Mucosa of descending colon (tissue), 3 donors: ENCODE data around the gene EXOSC1. TPM values are rescaled to one million over a fixed set of nuclear protein-coding genes. Genes with fewer than 3 reads are reported as not detected.
"Not testable (repeated sequence)": the region's sequence is repeated elsewhere in the genome, so short reads cannot be mapped to it uniquely, and the experiment has no call there.

Experiments used
- ATAC-seq: fragments of 200-7000 bp; cut with Tn5 transposase; one replicate; pipeline ENCODE4 v1.9.1; 2020; ENCODE audit warnings: mild to moderate bottlenecking, moderate library complexity
- DNase-seq, 3 donors: peaks; one replicate each; pipeline ENCODE4 v3.0.0-alpha.2; 2020
- H3K36me3 ChIP-seq: fragments of 200-600 bp; one replicate; pipeline ENCODE4 v1.8.0; 2021; ENCODE audit warnings: low read depth, mild to moderate bottlenecking
- H3K4me1 ChIP-seq: fragments of 200-600 bp; one replicate; pipeline ENCODE4 v1.8.0; 2021; ENCODE audit warnings: low read depth, mild to moderate bottlenecking
- H3K4me3 ChIP-seq: fragments of 200-600 bp; one replicate; pipeline ENCODE4 v1.8.0; 2021; ENCODE audit warnings: mild to moderate bottlenecking
- H3K9me3 ChIP-seq: fragments of 200-600 bp; one replicate; pipeline ENCODE4 v1.8.0; 2021; ENCODE audit warnings: mild to moderate bottlenecking
- CTCF ChIP-seq: fragments of 200-600 bp; IDR thresholded peaks from one replicate; pipeline ENCODE4 v1.8.0; 2022; ENCODE audit warnings: antibody characterized with exemption, mild to moderate bottlenecking
- intact Hi-C, 2 donors: fragments of 100-400 bp; cut with DNase I in 1 of 2; cut with micrococcal nuclease in 1 of 2; formaldehyde crosslinking; loops; one replicate each; pipeline versions ENCODE4 v1.11.0 to v1.11.1; 2022; cut with DNase I, micrococcal nuclease
- total RNA-seq, 3 donors: library from RNA; stranded (reverse); fragmentation: NEBNext Ultra II Directional in 2 of 3; extraction: Animal tissue kit (Norgen Biotek cat#: 25700) in 2 of 3; gene quantifications; one replicate each; pipeline versions ENCODE4 v1.2.1 to v1.2.4, GENCODE V29; 2021 to 2023
- donor health status: DM: no; HTN: no; CAD: no; lungs with moderate emphysema.
- donor health status: DM: no; HTN: no; CAD: no.
- donor health status: DM: no; HTN: yes; CAD: no.

EXOSC1 gene
- total RNA-seq, 3 donors from 2014 or later, result 20.7 to 30.9 (median 21.3) TPM

GRCh38 chr10:97483921-97484320 is 38.1 kb upstream of the EXOSC1 start:
- Histone ChIP-seq H3K4me1 (no peaks in the 10 kb centered on the region), H3K9me3 (no peaks in the 10 kb centered on the region), H3K4me3 (no peak overlapping the region), H3K36me3 (peaks cover 4% of the 10 kb centered on the region)
- intact Hi-C loops, result no loop called here
- no peak for DNase-seq
- no peak for TF ChIP-seq CTCF
- ATAC-seq, result no peak

GRCh38 chr10:97483506-97483905 is 37.7 kb upstream of the EXOSC1 start:
- Histone ChIP-seq H3K36me3 (peaks cover 4% of the 10 kb centered on the region), H3K4me1 (no peaks in the 10 kb centered on the region), H3K4me3 (no peak overlapping the region), H3K9me3 (no peaks in the 10 kb centered on the region)
- intact Hi-C loops, result no loop called here
- no peak for TF ChIP-seq CTCF
- DNase-seq, result no peak
- ATAC-seq, result no peak

- Histone ChIP-seq H3K4me3 (no peak overlapping the region), H3K36me3 (peaks cover 8% of the 10 kb centered on the region), H3K9me3 (no peaks in the 10 kb centered on the region), H3K4me1 (no peaks in the 10 kb centered on the region)
- DNase-seq (no peak), ATAC-seq (no peak)
- no peak for TF ChIP-seq CTCF
- intact Hi-C loops, result no loop called here
These were observed 36.6 kb upstream of the EXOSC1 start for GRCh38 chr10:97482381-97482780.

GRCh38 chr10:97481071-97481470 is 35.3 kb upstream of the EXOSC1 start:
- no peak for DNase-seq

GRCh38 chr10:97479939-97480338 is 34.1 kb upstream of the EXOSC1 start:
- Histone ChIP-seq H3K36me3 (peaks cover 12% of the 10 kb centered on the region), H3K4me3 (no peak overlapping the region), H3K9me3 (no peaks in the 10 kb centered on the region), H3K4me1 (no peaks in the 10 kb centered on the region)
- intact Hi-C loops, result no loop called here
- no peak for ATAC-seq
- TF ChIP-seq CTCF, result no peak
- no peak for DNase-seq

More at GRCh38 chr10:97481071-97481470, 35.3 kb upstream of the EXOSC1 start:
- Histone ChIP-seq H3K9me3 (no peaks in the 10 kb centered on the region), H3K4me1 (no peaks in the 10 kb centered on the region), H3K4me3 (no peak overlapping the region), H3K36me3 (peaks cover 12% of the 10 kb centered on the region)
- TF ChIP-seq CTCF, result no peak
- intact Hi-C loops, result no loop called here
- ATAC-seq, result no peak

- H3K9me3 ChIP-seq, intact Hi-C loops, H3K4me1 ChIP-seq, DNase-seq, H3K4me3 ChIP-seq, ATAC-seq: not testable (repeated sequence)
- H3K36me3 ChIP-seq, result peaks cover 12% of the 10 kb centered on the region
These were observed 33.6 kb upstream of the EXOSC1 start for GRCh38 chr10:97479410-97479809.
